ENCODE results near the gene DCAF7. TPM values are rescaled to one million over a fixed set of nuclear protein-coding genes. Genes with fewer than 3 reads are reported as not detected.

Gene DCAF7
- total RNA-seq, 2 experiments from 2014 or later = 104 to 105 TPM

DNA sequence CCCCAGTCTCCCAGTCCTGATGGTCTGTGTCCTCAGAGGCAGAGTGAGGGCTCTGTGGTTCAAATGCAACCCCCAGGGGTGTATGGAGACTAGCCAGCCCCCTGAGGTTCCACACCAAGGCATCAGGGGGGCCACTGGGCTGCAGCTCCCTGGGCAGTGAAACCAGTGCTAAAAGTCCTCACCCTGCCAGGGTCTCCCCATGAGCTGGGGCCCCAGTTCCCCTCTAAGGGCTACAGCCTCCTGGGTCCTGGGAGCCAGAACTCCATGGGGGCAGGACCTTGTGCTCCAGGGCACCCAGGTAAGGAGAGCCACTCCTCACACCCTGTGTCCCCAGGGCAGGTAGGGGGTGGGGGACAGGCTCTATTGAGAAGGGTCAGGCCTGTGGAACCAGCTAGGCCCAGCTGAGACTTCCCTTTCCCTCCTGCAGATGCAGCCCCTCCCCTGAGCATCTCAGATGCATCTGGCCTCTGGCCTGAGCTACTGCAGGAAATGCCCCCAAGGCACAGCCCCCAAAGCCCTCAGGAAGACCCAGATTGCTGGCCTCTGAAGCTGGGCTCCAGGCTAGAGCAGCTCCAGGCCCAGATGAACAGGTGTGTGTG is 6.4 kb upstream of the DCAF7 start:
- no peaks in the 10 kb centered on the region for H3K36me3 Mint-ChIP-seq (ENCODE audit: low read depth)
- ATAC-seq (no peak), DNase-seq (no peak)
- CTCF ChIA-PET = interaction anchor here (1.2 to 1.7 kb wide), 2 partner anchors 17 to 118 kb away, joined by 3 to 4 read pairs; no protein-coding TSS in a partner anchor
- intact Hi-C loops (cut with micrococcal nuclease) = no loop called here
- POLR2A ChIA-PET = interaction anchor here (0.7 to 1.2 kb wide), 3 partner anchors 9 to 16 kb away, joined by 3 read pairs; no protein-coding TSS in a partner anchor
- no peak overlapping the region for H3K4me3 Mint-ChIP-seq
- no peaks in the 10 kb centered on the region for H3K9me3 Mint-ChIP-seq
- H3K27me3 Mint-ChIP-seq = peaks cover 12% of the 10 kb centered on the region
- no peak for TF ChIP-seq CTCF (IDR thresholded peaks at IDR 0.05)
- no peaks in the 10 kb centered on the region for H3K4me1 Mint-ChIP-seq (ENCODE audit: low read depth)
- H3K27ac Mint-ChIP-seq = no peak overlapping the region

DNA sequence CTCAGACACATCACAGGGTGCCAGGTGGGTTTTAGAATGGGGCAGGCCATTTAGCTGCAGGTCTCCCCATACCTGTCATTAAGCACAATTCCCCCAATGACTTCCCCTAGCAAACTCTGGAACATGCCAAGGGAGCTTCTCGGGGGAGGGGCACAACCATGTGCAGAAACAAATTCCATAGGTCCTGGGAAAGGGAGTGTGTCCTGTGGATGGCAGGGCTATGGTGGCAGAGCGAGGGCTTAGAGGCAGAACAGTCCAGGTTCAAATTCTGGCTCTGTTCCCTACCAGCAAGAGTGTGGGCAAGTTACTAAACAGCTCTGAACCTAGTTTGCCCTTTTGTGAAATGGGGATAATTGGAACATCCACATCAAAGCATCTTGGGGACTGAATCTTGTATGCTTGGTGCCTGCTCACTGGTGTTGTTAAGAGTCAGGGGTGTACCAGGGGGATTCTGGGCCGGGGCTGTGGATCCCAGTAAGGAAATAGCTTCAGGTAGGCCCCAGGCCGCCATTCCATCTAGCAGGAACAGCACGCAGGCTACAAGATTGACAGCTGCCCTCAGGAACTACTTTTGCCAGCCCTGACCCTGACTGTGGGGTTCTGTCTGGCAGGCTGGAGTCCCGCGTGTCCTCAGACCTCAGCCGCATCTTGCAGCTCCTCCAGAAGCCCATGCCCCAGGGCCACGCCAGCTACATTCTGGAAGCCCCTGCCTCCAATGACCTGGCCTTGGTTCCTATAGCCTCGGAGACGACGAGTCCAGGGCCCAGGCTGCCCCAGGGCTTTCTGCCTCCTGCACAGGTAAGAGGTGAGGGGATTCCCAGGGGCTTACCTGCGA is 5.6 kb upstream of the DCAF7 start:
- DNase-seq (no peak), ATAC-seq (no peak)
- Mint-ChIP-seq H3K4me3 (no peak overlapping the region), H3K36me3 (ENCODE audit: low read depth) (no peaks in the 10 kb centered on the region), H3K27me3 (peaks cover 5% of the 10 kb centered on the region), H3K4me1 (ENCODE audit: low read depth) (no peaks in the 10 kb centered on the region), H3K27ac (no peak overlapping the region), H3K9me3 (no peaks in the 10 kb centered on the region)
- intact Hi-C loops (cut with micrococcal nuclease) = no loop called here
- ChIA-PET CTCF (interaction anchor here (1.2 to 1.7 kb wide), 3 partner anchors 18 to 119 kb away, joined by 3 to 5 read pairs (median 4); no protein-coding TSS in a partner anchor), POLR2A (interaction anchor here (0.7 to 1.2 kb wide), 2 partner anchors 10 kb away, joined by 3 read pairs; no protein-coding TSS in a partner anchor)
- no peak for TF ChIP-seq CTCF (IDR thresholded peaks at IDR 0.05)

DNA sequence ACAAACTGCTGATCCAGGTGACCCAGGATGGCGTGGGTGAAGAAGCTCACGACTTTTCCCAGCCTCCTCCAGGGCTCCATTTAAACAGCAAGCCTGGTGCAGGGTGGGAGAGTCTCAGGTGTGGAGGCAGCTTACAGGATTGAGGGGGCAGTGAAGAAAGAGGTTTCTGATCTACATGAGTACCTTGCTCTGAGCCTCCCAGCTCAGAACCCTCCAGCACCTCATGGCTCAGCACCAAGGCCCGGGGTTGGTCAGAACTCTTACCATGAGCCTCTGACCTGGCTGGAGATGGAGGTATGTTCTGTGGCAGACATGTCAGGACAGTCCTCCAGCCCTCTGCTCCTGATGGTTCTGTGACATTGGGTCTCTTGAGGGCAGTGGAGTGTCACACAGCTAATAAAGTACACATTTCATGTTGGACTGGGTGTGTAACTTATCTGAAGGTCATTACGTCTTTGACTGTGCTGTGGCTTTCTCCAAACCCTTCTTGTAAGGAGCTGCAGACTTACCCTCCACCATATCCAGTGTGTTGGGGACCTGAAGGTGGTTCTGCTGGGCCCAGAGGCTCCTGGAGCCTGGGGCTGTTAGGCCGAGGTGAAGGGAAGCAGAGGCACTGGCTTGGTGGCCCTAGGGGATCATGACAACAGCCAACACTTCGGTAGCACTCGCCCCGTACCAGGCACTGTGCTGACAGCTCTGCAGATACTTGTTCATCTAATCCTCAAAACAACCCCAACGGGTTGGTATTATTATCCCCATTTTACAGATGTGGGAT is 3.8 kb upstream of the DCAF7 start:
- H3K27ac Mint-ChIP-seq = no peak overlapping the region
- ATAC-seq (no peak), DNase-seq (no peak)
- CTCF ChIA-PET = interaction anchor here (1.0 kb wide), 1 partner anchor 22 kb away, joined by 4 read pairs; no protein-coding TSS in a partner anchor
- H3K36me3 Mint-ChIP-seq (ENCODE audit: low read depth) = peaks cover 3% of the 10 kb centered on the region
- peaks cover 3% of the 10 kb centered on the region for H3K4me1 Mint-ChIP-seq (ENCODE audit: low read depth)
- POLR2A ChIA-PET = no interaction called here
- H3K27me3 Mint-ChIP-seq = no peaks in the 10 kb centered on the region
- no peaks in the 10 kb centered on the region for H3K9me3 Mint-ChIP-seq
- intact Hi-C loops (cut with micrococcal nuclease) = no loop called here
- no peak for TF ChIP-seq CTCF (IDR thresholded peaks at IDR 0.05)
- H3K4me3 Mint-ChIP-seq = no peak overlapping the region

DNA sequence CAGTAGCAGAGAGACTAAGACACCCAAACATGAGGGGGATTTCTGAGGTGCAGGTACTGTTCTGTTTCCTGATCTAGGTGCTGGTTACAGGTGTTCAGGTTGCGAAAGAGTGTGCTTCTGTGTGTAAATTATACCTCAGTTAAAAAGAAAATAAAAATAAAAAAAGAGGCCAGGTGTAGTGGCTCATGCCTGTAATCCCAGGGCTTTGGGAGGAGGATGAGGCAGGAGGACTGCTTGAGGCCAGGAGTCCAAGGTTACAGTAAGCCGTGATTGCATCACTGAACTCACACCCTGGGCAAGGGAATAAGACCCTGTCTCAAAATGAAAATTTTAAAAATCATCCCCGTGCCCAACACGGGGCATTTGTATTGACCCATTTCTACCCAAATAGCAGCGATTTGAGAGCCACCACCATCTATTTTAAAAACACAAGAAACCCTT is 3.2 kb upstream of the DCAF7 start:
- ChIA-PET POLR2A (no interaction called here), CTCF (interaction anchor here (1.4 kb wide), 1 partner anchor 163 kb away, joined by 3 read pairs; no protein-coding TSS in a partner anchor)
- intact Hi-C loops (cut with micrococcal nuclease) = no loop called here
- DNase-seq (no peak), ATAC-seq (no peak)
- Mint-ChIP-seq H3K36me3 (ENCODE audit: low read depth) (peaks cover 7% of the 10 kb centered on the region), H3K27me3 (no peaks in the 10 kb centered on the region), H3K27ac (no peak overlapping the region), H3K4me1 (ENCODE audit: low read depth) (peaks cover 6% of the 10 kb centered on the region), H3K4me3 (no peak overlapping the region), H3K9me3 (no peaks in the 10 kb centered on the region)
- no peak for TF ChIP-seq CTCF (IDR thresholded peaks at IDR 0.05)

Data from activated CD8-positive, alpha-beta T cell treated with anti-CD3 and anti-CD28 coated beads for 36 hours (primary cell).